ENCODE measurements around the gene SH2D6. TPM values are rescaled to one million over a fixed set of nuclear protein-coding genes. Genes with fewer than 3 reads are reported as not detected.

The SH2D6 gene
- polyA plus RNA-seq, 2 of the 4 experiments (the other 2 are of a cell fraction), result 1.4 to 1.8 TPM

DNA sequence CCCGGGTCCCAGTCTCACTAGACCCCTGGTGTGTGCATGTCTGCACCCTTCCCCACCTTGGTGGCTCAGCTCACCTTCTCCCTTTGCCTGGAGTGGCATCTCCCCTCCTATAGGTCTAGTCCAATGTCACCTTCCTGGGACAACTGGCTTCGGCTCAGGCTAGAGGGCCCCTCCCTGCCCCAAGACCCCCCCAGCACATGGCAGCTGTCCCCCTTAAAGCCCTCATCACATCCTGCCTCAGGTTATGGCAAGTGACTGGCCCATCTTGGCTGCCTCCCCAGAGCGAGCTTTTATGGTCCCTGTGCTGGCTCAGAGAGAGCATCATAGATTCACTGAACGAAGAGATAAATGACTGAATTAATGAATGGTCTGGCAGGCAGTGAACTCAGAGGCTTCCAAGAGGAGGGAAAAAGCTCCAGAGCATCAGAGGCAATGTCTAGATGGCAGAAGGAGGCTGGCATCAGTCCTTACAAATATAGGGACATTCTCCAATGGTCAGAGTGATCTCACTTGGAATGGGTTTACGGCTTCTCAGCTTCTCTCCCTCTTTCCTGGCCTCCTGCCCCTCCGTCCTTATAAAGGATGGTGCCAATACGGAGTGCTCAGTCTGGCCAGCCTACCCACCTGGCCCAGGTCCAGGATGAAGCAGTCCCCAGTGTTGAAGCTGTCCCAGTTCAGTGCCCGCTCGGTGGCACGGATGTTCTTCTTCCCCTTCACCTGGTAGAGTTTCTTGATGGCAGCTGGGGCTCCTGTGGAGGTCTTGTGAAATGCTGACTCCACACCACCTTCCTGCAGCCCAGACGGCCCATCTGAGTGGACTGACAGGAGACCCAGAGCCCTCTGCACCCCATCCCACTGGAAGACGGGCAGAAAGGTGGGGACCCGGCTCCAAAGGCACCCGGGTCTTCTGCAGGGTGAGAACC is 17.7 kb upstream of the SH2D6 start:
- Histone ChIP-seq H3K27ac (no peak overlapping the region), H3K4me2 (no peak overlapping the region), H3K4me1 (no peaks in the 10 kb centered on the region), H3K4me3 (no peak overlapping the region), H3K9me3 (peaks cover 12% of the 10 kb centered on the region; the same call in 2 of the 3 replicates)
- ATAC-seq, result no peak
- no peak for DNase-seq (ENCODE audit: low read depth in 1 of 2, low spot score in 1 of 2)
- FAIRE-seq, result no peak
- TF ChIP-seq USF2 (IDR thresholded peaks at IDR 0.05) (no peak), TFCP2L1 (CRISPR knock-in tag; IDR thresholded peaks at IDR 0.05) (no peak), MAX (IDR thresholded peaks at IDR 0.05) (no peak), NR3C1 (IDR thresholded peaks at IDR 0.05) (no peak), HOXB5 (CRISPR knock-in tag; IDR thresholded peaks at IDR 0.05) (no peak), HOXB13 (CRISPR knock-in tag; IDR thresholded peaks at IDR 0.05; ENCODE audit: low read depth) (no peak), RAD21 (conservative IDR thresholded peaks at IDR 0.05 in 1 of 2, IDR thresholded peaks at IDR 0.05 in 1 of 2) (no peak)
- TF ChIP-seq, protein P1, sequence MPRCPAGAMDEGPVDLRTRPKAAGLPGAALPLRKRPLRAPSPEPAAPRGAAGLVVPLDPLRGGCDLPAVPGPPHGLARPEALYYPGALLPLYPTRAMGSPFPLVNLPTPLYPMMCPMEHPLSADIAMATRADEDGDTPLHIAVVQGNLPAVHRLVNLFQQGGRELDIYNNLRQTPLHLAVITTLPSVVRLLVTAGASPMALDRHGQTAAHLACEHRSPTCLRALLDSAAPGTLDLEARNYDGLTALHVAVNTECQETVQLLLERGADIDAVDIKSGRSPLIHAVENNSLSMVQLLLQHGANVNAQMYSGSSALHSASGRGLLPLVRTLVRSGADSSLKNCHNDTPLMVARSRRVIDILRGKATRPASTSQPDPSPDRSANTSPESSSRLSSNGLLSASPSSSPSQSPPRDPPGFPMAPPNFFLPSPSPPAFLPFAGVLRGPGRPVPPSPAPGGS (IDR thresholded peaks at IDR 0.05), result no peak
- TF ChIP-seq, protein P2, sequence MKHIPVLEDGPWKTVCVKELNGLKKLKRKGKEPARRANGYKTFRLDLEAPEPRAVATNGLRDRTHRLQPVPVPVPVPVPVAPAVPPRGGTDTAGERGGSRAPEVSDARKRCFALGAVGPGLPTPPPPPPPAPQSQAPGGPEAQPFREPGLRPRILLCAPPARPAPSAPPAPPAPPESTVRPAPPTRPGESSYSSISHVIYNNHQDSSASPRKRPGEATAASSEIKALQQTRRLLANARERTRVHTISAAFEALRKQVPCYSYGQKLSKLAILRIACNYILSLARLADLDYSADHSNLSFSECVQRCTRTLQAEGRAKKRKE (CRISPR knock-in tag; IDR thresholded peaks at IDR 0.05; ENCODE audit: low read depth), result no peak
- TF ChIP-seq, protein P3, sequence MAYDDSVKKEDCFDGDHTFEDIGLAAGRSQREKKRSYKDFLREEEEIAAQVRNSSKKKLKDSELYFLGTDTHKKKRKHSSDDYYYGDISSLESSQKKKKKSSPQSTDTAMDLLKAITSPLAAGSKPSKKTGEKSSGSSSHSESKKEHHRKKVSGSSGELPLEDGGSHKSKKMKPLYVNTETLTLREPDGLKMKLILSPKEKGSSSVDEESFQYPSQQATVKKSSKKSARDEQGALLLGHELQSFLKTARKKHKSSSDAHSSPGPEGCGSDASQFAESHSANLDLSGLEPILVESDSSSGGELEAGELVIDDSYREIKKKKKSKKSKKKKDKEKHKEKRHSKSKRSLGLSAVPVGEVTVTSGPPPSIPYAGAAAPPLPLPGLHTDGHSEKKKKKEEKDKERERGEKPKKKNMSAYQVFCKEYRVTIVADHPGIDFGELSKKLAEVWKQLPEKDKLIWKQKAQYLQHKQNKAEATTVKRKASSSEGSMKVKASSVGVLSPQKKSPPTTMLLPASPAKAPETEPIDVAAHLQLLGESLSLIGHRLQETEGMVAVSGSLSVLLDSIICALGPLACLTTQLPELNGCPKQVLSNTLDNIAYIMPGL (CRISPR knock-in tag; IDR thresholded peaks at IDR 0.05; ENCODE audit: borderline replicate concordance), result no peak
- ChIA-PET CTCF (interaction anchor here (0.8 to 41.9 kb wide), 8 partner anchors 10 to 334 kb away, joined by 3 to 1185 read pairs (median 5); partner anchors contain the start of genes ELMOD3, GGCX, MAT2A and RETSAT), POLR2A (no interaction called here)
- WGBS (ENCODE audit: missing lambda C conversion rate), result 85% methylated on average over 14 of the region's 14 CpGs

DNA sequence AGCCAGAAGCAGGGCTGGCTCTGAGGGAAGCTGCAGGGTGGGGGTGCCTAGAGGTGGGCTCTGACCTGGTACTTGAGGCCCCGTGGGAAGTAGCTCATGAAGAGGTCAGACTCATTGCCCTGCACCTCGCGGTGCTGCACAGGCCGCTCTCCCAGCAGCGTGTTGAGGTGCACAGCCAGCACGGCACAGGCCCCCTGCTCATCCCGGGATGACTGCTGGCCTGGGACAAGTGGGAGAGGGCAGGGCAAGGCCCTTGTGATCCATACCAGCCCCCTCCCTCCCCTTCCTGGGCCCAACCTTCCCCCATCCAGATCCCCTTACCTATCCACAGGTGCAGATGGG is 17.1 kb upstream of the SH2D6 start:
- ChIA-PET CTCF (interaction anchor here (0.8 to 41.9 kb wide), 6 partner anchors 11 to 334 kb away, joined by 3 to 1185 read pairs (median 9); partner anchors contain the start of genes GGCX and MAT2A), POLR2A (no interaction called here)
- DNase-seq (ENCODE audit: low read depth in 1 of 2, low spot score in 1 of 2) (no peak), ATAC-seq (peak; percentile 15 to 39; a peak in 2 of 6 replicates), FAIRE-seq (no peak)
- Histone ChIP-seq H3K4me1 (no peaks in the 10 kb centered on the region), H3K27ac (no peak overlapping the region), H3K4me3 (no peak overlapping the region), H3K4me2 (no peak overlapping the region), H3K9me3 (peaks cover 12% of the 10 kb centered on the region; the same call in 2 of the 3 replicates)
- 85% methylated on average over 7 of the region's 7 CpGs for WGBS (ENCODE audit: missing lambda C conversion rate)
- no peak for TF ChIP-seq USF2 (IDR thresholded peaks at IDR 0.05)
- no peak for TF ChIP-seq ELK1 (IDR thresholded peaks at IDR 0.05; ENCODE audit: low read depth, low read length)
- no peak for TF ChIP-seq TP53 (CRISPR knock-in tag; IDR thresholded peaks at IDR 0.05)
- TF ChIP-seq PHF8 (IDR thresholded peaks at IDR 0.05; ENCODE audit: borderline replicate concordance, low read depth), result no peak
- TF ChIP-seq, protein P4, sequence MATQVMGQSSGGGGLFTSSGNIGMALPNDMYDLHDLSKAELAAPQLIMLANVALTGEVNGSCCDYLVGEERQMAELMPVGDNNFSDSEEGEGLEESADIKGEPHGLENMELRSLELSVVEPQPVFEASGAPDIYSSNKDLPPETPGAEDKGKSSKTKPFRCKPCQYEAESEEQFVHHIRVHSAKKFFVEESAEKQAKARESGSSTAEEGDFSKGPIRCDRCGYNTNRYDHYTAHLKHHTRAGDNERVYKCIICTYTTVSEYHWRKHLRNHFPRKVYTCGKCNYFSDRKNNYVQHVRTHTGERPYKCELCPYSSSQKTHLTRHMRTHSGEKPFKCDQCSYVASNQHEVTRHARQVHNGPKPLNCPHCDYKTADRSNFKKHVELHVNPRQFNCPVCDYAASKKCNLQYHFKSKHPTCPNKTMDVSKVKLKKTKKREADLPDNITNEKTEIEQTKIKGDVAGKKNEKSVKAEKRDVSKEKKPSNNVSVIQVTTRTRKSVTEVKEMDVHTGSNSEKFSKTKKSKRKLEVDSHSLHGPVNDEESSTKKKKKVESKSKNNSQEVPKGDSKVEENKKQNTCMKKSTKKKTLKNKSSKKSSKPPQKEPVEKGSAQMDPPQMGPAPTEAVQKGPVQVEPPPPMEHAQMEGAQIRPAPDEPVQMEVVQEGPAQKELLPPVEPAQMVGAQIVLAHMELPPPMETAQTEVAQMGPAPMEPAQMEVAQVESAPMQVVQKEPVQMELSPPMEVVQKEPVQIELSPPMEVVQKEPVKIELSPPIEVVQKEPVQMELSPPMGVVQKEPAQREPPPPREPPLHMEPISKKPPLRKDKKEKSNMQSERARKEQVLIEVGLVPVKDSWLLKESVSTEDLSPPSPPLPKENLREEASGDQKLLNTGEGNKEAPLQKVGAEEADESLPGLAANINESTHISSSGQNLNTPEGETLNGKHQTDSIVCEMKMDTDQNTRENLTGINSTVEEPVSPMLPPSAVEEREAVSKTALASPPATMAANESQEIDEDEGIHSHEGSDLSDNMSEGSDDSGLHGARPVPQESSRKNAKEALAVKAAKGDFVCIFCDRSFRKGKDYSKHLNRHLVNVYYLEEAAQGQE (IDR thresholded peaks at IDR 0.05), result no peak
- no peak for TF ChIP-seq ZC3H11A (IDR thresholded peaks at IDR 0.05)
- TF ChIP-seq RARB (CRISPR knock-in tag; IDR thresholded peaks at IDR 0.05), result no peak
- TF ChIP-seq TFCP2L1 (CRISPR knock-in tag; IDR thresholded peaks at IDR 0.05), result no peak
- no peak for TF ChIP-seq SREBF2 (IDR thresholded peaks at IDR 0.05)
- TF ChIP-seq CTCF (IDR thresholded peaks at IDR 0.05), result no peak
- TF ChIP-seq POLR2A (IDR thresholded peaks at IDR 0.05; ENCODE audit: low read length), result no peak
